K562 (cell line): ENCODE data around the gene BHLHE40. TPM values are rescaled to one million over a fixed set of nuclear protein-coding genes. Genes with fewer than 3 reads are reported as not detected.
A peak's percentile ranks its signal among the peaks of the same experiment; 100 is the strongest.

Experiments
- CBFB ChIP-seq: sonication (generic); formaldehyde crosslinking; IDR thresholded peaks from 2 replicates; pipeline ENCODE4 v1.4.0; 2020; ENCODE audit warnings: mild to moderate bottlenecking, missing genetic modification reagents
- CCNT2 ChIP-seq: IDR thresholded peaks from 2 replicates; pipeline ENCODE4 v1.6.1; 2011; ENCODE audit warnings: borderline replicate concordance, low read depth, mild to moderate bottlenecking, moderate library complexity, mixed read lengths, low read length; ENCODE audit not compliant: insufficient read length; ENCODE audit errors: extremely low read depth
- CEBPG ChIP-seq, 3 experiments: fragments of 200-800 bp in 1 of 3; sonication (Bioruptor generic) in 1 of 3; sonication (generic) in 1 of 3; formaldehyde crosslinking in 1 of 3; IDR thresholded peaks in 2 of 3; conservative IDR thresholded peaks in 1 of 3; 2 replicates each; pipeline versions ENCODE4 v1.6.1 to v1.8.0; 2016 to 2022; ENCODE audit warnings: missing compliant biosample characterization in 2 of 3, missing genetic modification characterization in 2 of 3, mild to moderate bottlenecking in 1 of 3, missing genetic modification reagents in 1 of 3
- FOS ChIP-seq: IDR thresholded peaks from 3 replicates; pipeline ENCODE4 v1.6.1; 2011; ENCODE audit not compliant: insufficient read length; ENCODE audit errors: extremely low read depth
- HIVEP1 ChIP-seq: fragments of 250-450 bp; sonication (Bioruptor Pico); IDR thresholded peaks from 2 replicates; pipeline ENCODE4 v1.4.0; 2020; ENCODE audit warnings: mild to moderate bottlenecking
- KAT8 ChIP-seq: fragments of 450-650 bp; IDR thresholded peaks from 2 replicates; pipeline ENCODE4 v1.6.1; 2016; ENCODE audit warnings: low read depth, mild to moderate bottlenecking
- MAZ ChIP-seq, 2 experiments: fragments of 450-650 bp in 1 of 2; sonication (generic) in 1 of 2; formaldehyde crosslinking; IDR thresholded peaks in 1 of 2; conservative IDR thresholded peaks in 1 of 2; 2 replicates each; pipeline versions ENCODE4 v1.4.0 to v1.5.0; 2020; ENCODE audit warnings: mild to moderate bottlenecking in 1 of 2, missing genetic modification reagents in 1 of 2
- NBN ChIP-seq: fragments of 450-650 bp; IDR thresholded peaks from 2 replicates; pipeline ENCODE4 v1.6.1; 2016; ENCODE audit warnings: low read depth, mild to moderate bottlenecking
- NCOA2 ChIP-seq, 2 experiments: fragments of 450-650 bp; IDR thresholded peaks; 2 replicates each; pipeline ENCODE4 v1.6.1; 2018; ENCODE audit warnings: mild to moderate bottlenecking in 2 of 2, moderate library complexity in 1 of 2; ENCODE audit not compliant: partially characterized antibody in 2 of 2
- POLR2B ChIP-seq: fragments of 450-650 bp; IDR thresholded peaks from 2 replicates; pipeline ENCODE4 v1.6.1; 2018; ENCODE audit warnings: low read depth; ENCODE audit not compliant: partially characterized antibody
- ZFX ChIP-seq: sonication (generic); formaldehyde crosslinking; IDR thresholded peaks from 2 replicates; pipeline ENCODE4 v1.8.0; 2022; ENCODE audit warnings: mild to moderate bottlenecking, missing genetic modification reagents, moderate library complexity
- ZNF444 ChIP-seq: fragments of 250-450 bp; sonication (Bioruptor Pico); IDR thresholded peaks from 2 replicates; pipeline ENCODE4 v1.4.0; 2020; ENCODE audit warnings: mild to moderate bottlenecking, moderate library complexity
- ZNF75A ChIP-seq: fragments of 450-650 bp; formaldehyde crosslinking; IDR thresholded peaks from 2 replicates; pipeline ENCODE4 v1.4.0; 2020; ENCODE audit warnings: mild to moderate bottlenecking
- polyA plus RNA-seq, 8 experiments: library from polyadenylated mRNA; depleted of rRNA in 4 of 8; stranded (reverse) in 5 of 8; unstranded in 3 of 8; fragments of >200 nt; fragmentation: Nextera tagmentation in 2 of 8; fragmentation: Illumina TruSeq in 1 of 8; extraction: Ambion mirVana in 2 of 8; extraction: Trizol in 1 of 8; gene quantifications; 2 replicates each; pipeline versions ENCODE4 v1.2.1 to v1.2.3, GENCODE V29; 2011 to 2014; ENCODE audit warnings: inconsistent platforms in 1 of 8, missing spikeins in 1 of 8
- total RNA-seq, 7 experiments: library from RNA; depleted of rRNA in 6 of 7; stranded (reverse); fragments of >200 nt in 6 of 7; fragmentation: Illumina TruSeq in 2 of 7; extraction: Trizol in 2 of 7; gene quantifications; 2 replicates each; pipeline versions ENCODE4 v1.2.1 to v1.2.3, GENCODE V29; 2011 to 2021; ENCODE audit warnings: low replicate concordance in 1 of 7
- TF ChIP-seq, protein P1 (sequence below): fragments of 450-650 bp; IDR thresholded peaks from 2 replicates; pipeline ENCODE4 v1.7.0; 2016; ENCODE audit warnings: borderline replicate concordance
- TF ChIP-seq, protein P2 (sequence below): fragments of 450-650 bp; formaldehyde crosslinking; IDR thresholded peaks from 2 replicates; pipeline ENCODE4 v1.4.0; 2020; ENCODE audit warnings: mild to moderate bottlenecking, mixed read lengths
- TF ChIP-seq, protein P3 (sequence below): fragments of 250-450 bp; sonication (Bioruptor Pico); IDR thresholded peaks from 2 replicates; pipeline ENCODE4 v1.8.0; 2022; ENCODE audit warnings: inconsistent platforms, mild to moderate bottlenecking, moderate library complexity, borderline replicate concordance
- TF ChIP-seq, protein P4 (sequence below): sonication (generic); formaldehyde crosslinking; IDR thresholded peaks from 2 replicates; pipeline ENCODE4 v1.5.0; 2020; ENCODE audit warnings: missing genetic modification reagents
- TF ChIP-seq, protein P5 (sequence below), 3 experiments: fragments of 200-800 bp in 1 of 3; fragments of 250-450 bp in 1 of 3; fragments of 450-650 bp in 1 of 3; sonication (Bioruptor Pico) in 1 of 3; sonication (Bioruptor generic) in 1 of 3; formaldehyde crosslinking in 1 of 3; IDR thresholded peaks; 2 replicates each; pipeline versions ENCODE4 v1.6.1 to v1.8.0; 2016 to 2022; ENCODE audit warnings: mild to moderate bottlenecking in 2 of 3, missing genetic modification characterization in 2 of 3, missing compliant biosample characterization in 1 of 3, moderate library complexity in 1 of 3

BHLHE40 gene
- total and polyA plus RNA-seq, 9 of the 15 experiments (the other 6 are each of a cell fraction or from before 2014, with no cell fraction given): 12.0 to 83.9 (median 31.4) TPM

DNA sequence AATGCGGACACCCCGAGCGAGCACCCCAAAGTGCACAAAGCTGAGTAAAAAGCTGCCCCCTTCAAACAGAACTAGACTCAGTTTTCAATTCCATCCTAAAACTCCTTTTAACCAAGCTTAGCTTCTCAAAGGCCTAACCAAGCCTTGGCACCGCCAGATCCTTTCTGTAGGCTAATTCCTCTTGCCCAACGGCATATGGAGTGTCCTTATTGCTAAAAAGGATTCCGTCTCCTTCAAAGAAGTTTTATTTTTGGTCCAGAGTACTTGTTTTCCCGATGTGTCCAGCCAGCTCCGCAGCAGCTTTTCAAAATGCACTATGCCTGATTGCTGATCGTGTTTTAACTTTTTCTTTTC lies 5.3 kb downstream of the BHLHE40 start (continued):
- TF ChIP-seq, protein P1, sequence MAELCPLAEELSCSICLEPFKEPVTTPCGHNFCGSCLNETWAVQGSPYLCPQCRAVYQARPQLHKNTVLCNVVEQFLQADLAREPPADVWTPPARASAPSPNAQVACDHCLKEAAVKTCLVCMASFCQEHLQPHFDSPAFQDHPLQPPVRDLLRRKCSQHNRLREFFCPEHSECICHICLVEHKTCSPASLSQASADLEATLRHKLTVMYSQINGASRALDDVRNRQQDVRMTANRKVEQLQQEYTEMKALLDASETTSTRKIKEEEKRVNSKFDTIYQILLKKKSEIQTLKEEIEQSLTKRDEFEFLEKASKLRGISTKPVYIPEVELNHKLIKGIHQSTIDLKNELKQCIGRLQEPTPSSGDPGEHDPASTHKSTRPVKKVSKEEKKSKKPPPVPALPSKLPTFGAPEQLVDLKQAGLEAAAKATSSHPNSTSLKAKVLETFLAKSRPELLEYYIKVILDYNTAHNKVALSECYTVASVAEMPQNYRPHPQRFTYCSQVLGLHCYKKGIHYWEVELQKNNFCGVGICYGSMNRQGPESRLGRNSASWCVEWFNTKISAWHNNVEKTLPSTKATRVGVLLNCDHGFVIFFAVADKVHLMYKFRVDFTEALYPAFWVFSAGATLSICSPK: no peak
- no peak for TF ChIP-seq FOS
- no peak for TF ChIP-seq HIVEP1 (CRISPR knock-in tag)
- no peak for TF ChIP-seq NCOA2 (IDR thresholded peaks at IDR 0.05; ENCODE audit: partially characterized antibody in 2 of 2)
- TF ChIP-seq, protein P2, sequence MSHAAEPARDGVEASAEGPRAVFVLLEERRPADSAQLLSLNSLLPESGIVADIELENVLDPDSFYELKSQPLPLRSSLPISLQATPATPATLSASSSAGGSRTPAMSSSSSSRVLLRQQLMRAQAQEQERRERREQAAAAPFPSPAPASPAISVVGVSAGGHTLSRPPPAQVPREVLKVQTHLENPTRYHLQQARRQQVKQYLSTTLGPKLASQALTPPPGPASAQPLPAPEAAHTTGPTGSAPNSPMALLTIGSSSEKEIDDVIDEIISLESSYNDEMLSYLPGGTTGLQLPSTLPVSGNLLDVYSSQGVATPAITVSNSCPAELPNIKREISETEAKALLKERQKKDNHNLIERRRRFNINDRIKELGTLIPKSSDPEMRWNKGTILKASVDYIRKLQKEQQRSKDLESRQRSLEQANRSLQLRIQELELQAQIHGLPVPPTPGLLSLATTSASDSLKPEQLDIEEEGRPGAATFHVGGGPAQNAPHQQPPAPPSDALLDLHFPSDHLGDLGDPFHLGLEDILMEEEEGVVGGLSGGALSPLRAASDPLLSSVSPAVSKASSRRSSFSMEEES: no peak
- TF ChIP-seq CEBPG (CRISPR knock-in tag; IDR thresholded peaks at IDR 0.05): no peak
- no peak for TF ChIP-seq CEBPG (tag; conservative IDR thresholded peaks at IDR 0.05 in 1 of 2, IDR thresholded peaks at IDR 0.05 in 1 of 2)
- peak; percentile 35 for TF ChIP-seq CCNT2
- no peak for TF ChIP-seq CBFB (CRISPR knock-in tag)
- TF ChIP-seq, protein P3, sequence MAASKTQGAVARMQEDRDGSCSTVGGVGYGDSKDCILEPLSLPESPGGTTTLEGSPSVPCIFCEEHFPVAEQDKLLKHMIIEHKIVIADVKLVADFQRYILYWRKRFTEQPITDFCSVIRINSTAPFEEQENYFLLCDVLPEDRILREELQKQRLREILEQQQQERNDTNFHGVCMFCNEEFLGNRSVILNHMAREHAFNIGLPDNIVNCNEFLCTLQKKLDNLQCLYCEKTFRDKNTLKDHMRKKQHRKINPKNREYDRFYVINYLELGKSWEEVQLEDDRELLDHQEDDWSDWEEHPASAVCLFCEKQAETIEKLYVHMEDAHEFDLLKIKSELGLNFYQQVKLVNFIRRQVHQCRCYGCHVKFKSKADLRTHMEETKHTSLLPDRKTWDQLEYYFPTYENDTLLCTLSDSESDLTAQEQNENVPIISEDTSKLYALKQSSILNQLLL: no peak
- TF ChIP-seq, protein P4, sequence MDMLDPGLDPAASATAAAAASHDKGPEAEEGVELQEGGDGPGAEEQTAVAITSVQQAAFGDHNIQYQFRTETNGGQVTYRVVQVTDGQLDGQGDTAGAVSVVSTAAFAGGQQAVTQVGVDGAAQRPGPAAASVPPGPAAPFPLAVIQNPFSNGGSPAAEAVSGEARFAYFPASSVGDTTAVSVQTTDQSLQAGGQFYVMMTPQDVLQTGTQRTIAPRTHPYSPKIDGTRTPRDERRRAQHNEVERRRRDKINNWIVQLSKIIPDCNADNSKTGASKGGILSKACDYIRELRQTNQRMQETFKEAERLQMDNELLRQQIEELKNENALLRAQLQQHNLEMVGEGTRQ: no peak
- TF ChIP-seq ZNF75A (CRISPR knock-in tag): no peak
- no peak for TF ChIP-seq ZFX (CRISPR knock-in tag)
- 0 out of 2 replicates have a peak, but pooled peaks have one; percentile 5 for TF ChIP-seq NBN
- TF ChIP-seq KAT8: no peak
- TF ChIP-seq, protein P5, sequence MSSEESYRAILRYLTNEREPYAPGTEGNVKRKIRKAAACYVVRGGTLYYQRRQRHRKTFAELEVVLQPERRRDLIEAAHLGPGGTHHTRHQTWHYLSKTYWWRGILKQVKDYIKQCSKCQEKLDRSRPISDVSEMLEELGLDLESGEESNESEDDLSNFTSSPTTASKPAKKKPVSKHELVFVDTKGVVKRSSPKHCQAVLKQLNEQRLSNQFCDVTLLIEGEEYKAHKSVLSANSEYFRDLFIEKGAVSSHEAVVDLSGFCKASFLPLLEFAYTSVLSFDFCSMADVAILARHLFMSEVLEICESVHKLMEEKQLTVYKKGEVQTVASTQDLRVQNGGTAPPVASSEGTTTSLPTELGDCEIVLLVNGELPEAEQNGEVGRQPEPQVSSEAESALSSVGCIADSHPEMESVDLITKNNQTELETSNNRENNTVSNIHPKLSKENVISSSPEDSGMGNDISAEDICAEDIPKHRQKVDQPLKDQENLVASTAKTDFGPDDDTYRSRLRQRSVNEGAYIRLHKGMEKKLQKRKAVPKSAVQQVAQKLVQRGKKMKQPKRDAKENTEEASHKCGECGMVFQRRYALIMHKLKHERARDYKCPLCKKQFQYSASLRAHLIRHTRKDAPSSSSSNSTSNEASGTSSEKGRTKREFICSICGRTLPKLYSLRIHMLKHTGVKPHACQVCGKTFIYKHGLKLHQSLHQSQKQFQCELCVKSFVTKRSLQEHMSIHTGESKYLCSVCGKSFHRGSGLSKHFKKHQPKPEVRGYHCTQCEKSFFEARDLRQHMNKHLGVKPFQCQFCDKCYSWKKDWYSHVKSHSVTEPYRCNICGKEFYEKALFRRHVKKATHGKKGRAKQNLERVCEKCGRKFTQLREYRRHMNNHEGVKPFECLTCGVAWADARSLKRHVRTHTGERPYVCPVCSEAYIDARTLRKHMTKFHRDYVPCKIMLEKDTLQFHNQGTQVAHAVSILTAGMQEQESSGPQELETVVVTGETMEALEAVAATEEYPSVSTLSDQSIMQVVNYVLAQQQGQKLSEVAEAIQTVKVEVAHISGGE (CRISPR knock-in tag; IDR thresholded peaks at IDR 0.05): no peak
- TF ChIP-seq MAZ (CRISPR knock-in tag; conservative IDR thresholded peaks at IDR 0.05 in 1 of 2, IDR thresholded peaks at IDR 0.05 in 1 of 2): 0 out of 4 replicates have a peak, but pooled peaks of 1 of the 2 experiments have one; percentile 3
- TF ChIP-seq ZNF444 (CRISPR knock-in tag): no peak
- TF ChIP-seq POLR2B: peak; percentile 50
